HepG2 (cell line): ENCODE measurements around the gene ACSBG1. TPM values are rescaled to one million over a fixed set of nuclear protein-coding genes. Genes with fewer than 3 reads are reported as not detected.
A peak's percentile ranks its signal among the peaks of the same experiment; 100 is the strongest.

Experiments
- CEBPG ChIP-seq: IDR thresholded peaks from 2 replicates; pipeline ENCODE4 v1.6.1; 2016
- GATA4 ChIP-seq: sonication (generic); IDR thresholded peaks from 2 replicates; pipeline ENCODE4 v1.6.1; 2016; ENCODE audit warnings: antibody characterized with exemption, low read depth, borderline replicate concordance
- HNF4G ChIP-seq, 2 experiments: sonication (generic) in 1 of 2; formaldehyde crosslinking in 1 of 2; IDR thresholded peaks; 2 replicates each; pipeline versions ENCODE4 v1.4.0 to v1.6.1; 2011 to 2020; ENCODE audit warnings: borderline replicate concordance in 2 of 2, low read depth in 2 of 2, mild to moderate bottlenecking in 2 of 2, low read length in 1 of 2, missing genetic modification reagents in 1 of 2, moderate library complexity in 1 of 2
- MTA3 ChIP-seq: sonication (generic); formaldehyde crosslinking; IDR thresholded peaks from 2 replicates; pipeline ENCODE4 v1.4.0; 2020; ENCODE audit warnings: missing genetic modification reagents
- NPAS2 ChIP-seq: sonication (generic); formaldehyde crosslinking; IDR thresholded peaks from 2 replicates; pipeline ENCODE4 v1.8.0; 2022; ENCODE audit warnings: mild to moderate bottlenecking, missing genetic modification reagents, borderline replicate concordance
- PRPF4 ChIP-seq: fragments of 200-400 bp; formaldehyde crosslinking; IDR thresholded peaks from 2 replicates; pipeline ENCODE4 v1.6.1; 2016; ENCODE audit warnings: low read length, low read depth; ENCODE audit not compliant: poor library complexity, severe bottlenecking
- STAT5B ChIP-seq: sonication (generic); formaldehyde crosslinking; IDR thresholded peaks from 2 replicates; pipeline ENCODE4 v1.4.0; 2020; ENCODE audit warnings: missing genetic modification reagents
- ZC3H4 ChIP-seq: sonication (generic); formaldehyde crosslinking; IDR thresholded peaks from 2 replicates; pipeline ENCODE4 v1.4.0; 2020; ENCODE audit warnings: missing genetic modification reagents, borderline replicate concordance
- ZNF235 ChIP-seq: sonication (generic); formaldehyde crosslinking; IDR thresholded peaks from 2 replicates; pipeline ENCODE4 v1.8.1; 2023; ENCODE audit warnings: mild to moderate bottlenecking, missing genetic modification reagents, borderline replicate concordance
- ZNF251 ChIP-seq: sonication (generic); formaldehyde crosslinking; IDR thresholded peaks from 2 replicates; pipeline ENCODE4 v1.9.0; 2021; ENCODE audit warnings: mild to moderate bottlenecking, missing genetic modification reagents
- ZNF256 ChIP-seq: sonication (generic); formaldehyde crosslinking; conservative IDR thresholded peaks from 2 replicates; pipeline ENCODE4 v1.4.0; 2020; ENCODE audit warnings: missing genetic modification reagents
- ZNF335 ChIP-seq: sonication (generic); formaldehyde crosslinking; IDR thresholded peaks from 2 replicates; pipeline ENCODE4 v1.4.0; 2020; ENCODE audit warnings: missing genetic modification reagents
- ZNF713 ChIP-seq: sonication (generic); formaldehyde crosslinking; IDR thresholded peaks from 2 replicates; pipeline ENCODE4 v1.4.0; 2020; ENCODE audit warnings: mild to moderate bottlenecking, missing genetic modification reagents
- ZSCAN30 ChIP-seq: sonication (generic); formaldehyde crosslinking; IDR thresholded peaks from 2 replicates; pipeline ENCODE4 v1.5.0; 2020; ENCODE audit warnings: mild to moderate bottlenecking, missing genetic modification reagents
- polyA plus RNA-seq, 8 experiments: library from polyadenylated mRNA; depleted of rRNA in 3 of 8; stranded (reverse) in 7 of 8; unstranded in 1 of 8; fragments of >200 nt; fragmentation: Illumina TruSeq in 4 of 8; extraction: Trizol in 4 of 8; gene quantifications; 2 replicates each; pipeline versions ENCODE4 v1.2.1 to v1.2.3, GENCODE V29; 2011 to 2016; ENCODE audit warnings: low read depth in 4 of 8, missing spikeins in 1 of 8, mixed read lengths in 1 of 8; ENCODE audit not compliant: insufficient read depth in 1 of 8
- total RNA-seq, 5 experiments: library from RNA; depleted of rRNA; stranded (reverse); fragments of >200 nt; fragmentation: Illumina TruSeq; extraction: Trizol; gene quantifications; 2 replicates each; pipeline ENCODE4 v1.2.3, GENCODE V29; 2016; ENCODE audit warnings: low read depth in 1 of 5
- TF ChIP-seq, protein P1 (sequence below): sonication (generic); formaldehyde crosslinking; IDR thresholded peaks from 2 replicates; pipeline ENCODE4 v1.9.0; 2021; ENCODE audit warnings: missing genetic modification reagents, mild to moderate bottlenecking, borderline replicate concordance
- TF ChIP-seq, protein P2 (sequence below): sonication (generic); formaldehyde crosslinking; IDR thresholded peaks from 2 replicates; pipeline ENCODE4 v1.8.1; 2022; ENCODE audit warnings: mild to moderate bottlenecking, missing genetic modification reagents
- TF ChIP-seq, protein P3 (sequence below): IDR thresholded peaks from 2 replicates; pipeline ENCODE4 v1.6.1; 2018; ENCODE audit warnings: missing genetic modification reagents
- TF ChIP-seq, protein P4 (sequence below), 2 experiments: sonication (generic) in 1 of 2; formaldehyde crosslinking in 1 of 2; IDR thresholded peaks; 2 replicates each; pipeline versions ENCODE4 v1.4.0 to v1.6.1; 2016 to 2020; ENCODE audit warnings: borderline replicate concordance in 1 of 2, low read depth in 1 of 2, mild to moderate bottlenecking in 1 of 2, missing genetic modification reagents in 1 of 2
- TF ChIP-seq, protein P5 (sequence below): sonication (generic); formaldehyde crosslinking; IDR thresholded peaks from 2 replicates; pipeline ENCODE4 v1.4.0; 2020; ENCODE audit warnings: missing genetic modification reagents

ACSBG1 gene
- total and polyA plus RNA-seq, 2 of the 13 experiments (the other 11 are each of a cell fraction or from before 2014, with no cell fraction given), result 0.35 to 0.81 TPM

DNA sequence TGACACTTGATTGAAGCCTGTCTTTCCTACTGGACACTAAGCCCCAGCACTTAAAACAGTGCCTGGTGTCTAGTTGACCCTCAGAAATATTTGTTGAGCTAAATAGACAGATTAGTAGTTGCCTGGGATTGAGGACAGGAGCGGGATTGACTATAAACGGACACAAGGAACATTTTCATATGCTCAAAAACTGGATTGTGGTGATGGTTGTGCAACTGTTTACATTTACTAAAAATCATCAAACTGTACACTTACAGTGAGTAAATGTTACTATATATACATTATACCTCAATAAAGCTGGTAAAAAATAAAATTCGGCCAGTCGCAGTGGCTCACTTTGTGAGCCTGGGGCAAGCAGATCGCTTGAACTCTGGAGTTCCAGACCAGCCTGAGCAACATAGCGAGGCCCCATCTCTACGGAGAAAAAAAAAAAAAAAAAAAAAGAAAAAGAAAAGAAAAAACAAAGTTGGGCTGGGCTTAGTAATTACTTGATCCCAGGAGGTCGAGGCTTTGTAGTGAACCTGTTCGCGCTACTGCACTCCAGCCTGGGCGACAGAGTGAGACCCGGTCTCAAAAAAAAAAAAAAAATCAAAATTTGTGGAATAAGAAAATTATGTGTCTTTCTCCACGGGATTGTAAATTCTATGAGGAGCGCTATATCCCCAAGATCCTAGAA lies 85.8 kb downstream of the ACSBG1 start (continued):
- TF ChIP-seq, protein P1, sequence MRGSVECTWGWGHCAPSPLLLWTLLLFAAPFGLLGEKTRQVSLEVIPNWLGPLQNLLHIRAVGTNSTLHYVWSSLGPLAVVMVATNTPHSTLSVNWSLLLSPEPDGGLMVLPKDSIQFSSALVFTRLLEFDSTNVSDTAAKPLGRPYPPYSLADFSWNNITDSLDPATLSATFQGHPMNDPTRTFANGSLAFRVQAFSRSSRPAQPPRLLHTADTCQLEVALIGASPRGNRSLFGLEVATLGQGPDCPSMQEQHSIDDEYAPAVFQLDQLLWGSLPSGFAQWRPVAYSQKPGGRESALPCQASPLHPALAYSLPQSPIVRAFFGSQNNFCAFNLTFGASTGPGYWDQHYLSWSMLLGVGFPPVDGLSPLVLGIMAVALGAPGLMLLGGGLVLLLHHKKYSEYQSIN (CRISPR knock-in tag), result no peak
- TF ChIP-seq, protein P2, sequence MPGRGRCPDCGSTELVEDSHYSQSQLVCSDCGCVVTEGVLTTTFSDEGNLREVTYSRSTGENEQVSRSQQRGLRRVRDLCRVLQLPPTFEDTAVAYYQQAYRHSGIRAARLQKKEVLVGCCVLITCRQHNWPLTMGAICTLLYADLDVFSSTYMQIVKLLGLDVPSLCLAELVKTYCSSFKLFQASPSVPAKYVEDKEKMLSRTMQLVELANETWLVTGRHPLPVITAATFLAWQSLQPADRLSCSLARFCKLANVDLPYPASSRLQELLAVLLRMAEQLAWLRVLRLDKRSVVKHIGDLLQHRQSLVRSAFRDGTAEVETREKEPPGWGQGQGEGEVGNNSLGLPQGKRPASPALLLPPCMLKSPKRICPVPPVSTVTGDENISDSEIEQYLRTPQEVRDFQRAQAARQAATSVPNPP (CRISPR knock-in tag), result no peak
- TF ChIP-seq PRPF4 (no peak), MTA3 (CRISPR knock-in tag) (no peak), ZNF235 (no peak), ZC3H4 (CRISPR knock-in tag) (no peak), ZNF251 (no peak), ZNF713 (CRISPR knock-in tag) (no peak), HNF4G (IDR thresholded peaks at IDR 0.05; ENCODE audit: borderline replicate concordance, low read depth, low read length) (no peak), HNF4G (CRISPR knock-in tag; IDR thresholded peaks at IDR 0.05; ENCODE audit: borderline replicate concordance, low read depth) (no peak), CEBPG (0 out of 2 replicates have a peak, but pooled peaks have one; percentile 24), ZNF256 (no peak), NPAS2 (CRISPR knock-in tag) (no peak), ZSCAN30 (no peak), STAT5B (no peak), ZNF335 (CRISPR knock-in tag) (0 out of 2 replicates have a peak, but pooled peaks have one; percentile 22), GATA4 (no peak)
- TF ChIP-seq, protein P3, sequence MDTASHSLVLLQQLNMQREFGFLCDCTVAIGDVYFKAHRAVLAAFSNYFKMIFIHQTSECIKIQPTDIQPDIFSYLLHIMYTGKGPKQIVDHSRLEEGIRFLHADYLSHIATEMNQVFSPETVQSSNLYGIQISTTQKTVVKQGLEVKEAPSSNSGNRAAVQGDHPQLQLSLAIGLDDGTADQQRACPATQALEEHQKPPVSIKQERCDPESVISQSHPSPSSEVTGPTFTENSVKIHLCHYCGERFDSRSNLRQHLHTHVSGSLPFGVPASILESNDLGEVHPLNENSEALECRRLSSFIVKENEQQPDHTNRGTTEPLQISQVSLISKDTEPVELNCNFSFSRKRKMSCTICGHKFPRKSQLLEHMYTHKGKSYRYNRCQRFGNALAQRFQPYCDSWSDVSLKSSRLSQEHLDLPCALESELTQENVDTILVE, result no peak
- TF ChIP-seq, protein P4, sequence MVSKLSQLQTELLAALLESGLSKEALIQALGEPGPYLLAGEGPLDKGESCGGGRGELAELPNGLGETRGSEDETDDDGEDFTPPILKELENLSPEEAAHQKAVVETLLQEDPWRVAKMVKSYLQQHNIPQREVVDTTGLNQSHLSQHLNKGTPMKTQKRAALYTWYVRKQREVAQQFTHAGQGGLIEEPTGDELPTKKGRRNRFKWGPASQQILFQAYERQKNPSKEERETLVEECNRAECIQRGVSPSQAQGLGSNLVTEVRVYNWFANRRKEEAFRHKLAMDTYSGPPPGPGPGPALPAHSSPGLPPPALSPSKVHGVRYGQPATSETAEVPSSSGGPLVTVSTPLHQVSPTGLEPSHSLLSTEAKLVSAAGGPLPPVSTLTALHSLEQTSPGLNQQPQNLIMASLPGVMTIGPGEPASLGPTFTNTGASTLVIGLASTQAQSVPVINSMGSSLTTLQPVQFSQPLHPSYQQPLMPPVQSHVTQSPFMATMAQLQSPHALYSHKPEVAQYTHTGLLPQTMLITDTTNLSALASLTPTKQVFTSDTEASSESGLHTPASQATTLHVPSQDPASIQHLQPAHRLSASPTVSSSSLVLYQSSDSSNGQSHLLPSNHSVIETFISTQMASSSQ (IDR thresholded peaks at IDR 0.05; ENCODE audit: low read depth), result no peak
- TF ChIP-seq, protein P4 (CRISPR knock-in tag; IDR thresholded peaks at IDR 0.05; ENCODE audit: borderline replicate concordance), result no peak
- TF ChIP-seq, protein P5, sequence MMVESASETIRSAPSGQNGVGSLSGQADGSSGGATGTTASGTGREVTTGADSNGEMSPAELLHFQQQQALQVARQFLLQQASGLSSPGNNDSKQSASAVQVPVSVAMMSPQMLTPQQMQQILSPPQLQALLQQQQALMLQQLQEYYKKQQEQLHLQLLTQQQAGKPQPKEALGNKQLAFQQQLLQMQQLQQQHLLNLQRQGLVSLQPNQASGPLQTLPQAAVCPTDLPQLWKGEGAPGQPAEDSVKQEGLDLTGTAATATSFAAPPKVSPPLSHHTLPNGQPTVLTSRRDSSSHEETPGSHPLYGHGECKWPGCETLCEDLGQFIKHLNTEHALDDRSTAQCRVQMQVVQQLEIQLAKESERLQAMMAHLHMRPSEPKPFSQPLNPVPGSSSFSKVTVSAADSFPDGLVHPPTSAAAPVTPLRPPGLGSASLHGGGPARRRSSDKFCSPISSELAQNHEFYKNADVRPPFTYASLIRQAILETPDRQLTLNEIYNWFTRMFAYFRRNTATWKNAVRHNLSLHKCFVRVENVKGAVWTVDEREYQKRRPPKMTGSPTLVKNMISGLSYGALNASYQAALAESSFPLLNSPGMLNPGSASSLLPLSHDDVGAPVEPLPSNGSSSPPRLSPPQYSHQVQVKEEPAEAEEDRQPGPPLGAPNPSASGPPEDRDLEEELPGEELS, result no peak
